Esophagus muscularis mucosa (tissue), 4 donors: ENCODE results near the gene SLC24A4.

Experiments used
- CTCF ChIP-seq, 3 experiments: fragments of 200-600 bp in 2 of 3; fragments of 450-650 bp in 1 of 3; sonication (generic) in 2 of 3; IDR thresholded peaks; one replicate each; pipeline ENCODE4 v1.5.1; 2017 to 2019; ENCODE audit warnings: antibody characterized with exemption in 3 of 3, mild to moderate bottlenecking in 2 of 3, moderate library complexity in 1 of 3
- EP300 ChIP-seq: sonication (generic); formaldehyde crosslinking; IDR thresholded peaks from one replicate; pipeline ENCODE4 v1.6.1; 2017; ENCODE audit warnings: antibody characterized with exemption
- POLR2A ChIP-seq: fragments of 450-650 bp; IDR thresholded peaks from one replicate; pipeline ENCODE4 v1.6.1; 2017; ENCODE audit warnings: antibody characterized with exemption, moderate library complexity, mild to moderate bottlenecking, low read depth
- POLR2AphosphoS5 ChIP-seq, 2 donors: sonication (generic); formaldehyde crosslinking; IDR thresholded peaks; one replicate each; pipeline ENCODE4 v1.6.1; 2017; ENCODE audit warnings: antibody characterized with exemption in 2 of 2

GRCh38 chr14:92323011-92323915, at the start of gene SLC24A4:
- no peak for TF ChIP-seq CTCF (IDR thresholded peaks at IDR 0.05)
- TF ChIP-seq POLR2A = no peak
- no peak for TF ChIP-seq POLR2AphosphoS5 (IDR thresholded peaks at IDR 0.05)
- no peak for TF ChIP-seq EP300
